HepG2 (cell line): ENCODE results near the gene PHF10. TPM values are rescaled to one million over a fixed set of nuclear protein-coding genes. Genes with fewer than 3 reads are reported as not detected.
A peak's percentile ranks its signal among the peaks of the same experiment; 100 is the strongest.

ENCODE experiments used
- ATAC-seq: fragments of 200-7000 bp; cut with Tn5 transposase; 3 replicates; pipeline ENCODE4 v1.9.1; 2020; ENCODE audit warnings: mild to moderate bottlenecking, moderate library complexity
- BruUV-seq: library from RNA; stranded (reverse); fragments of 400-500 nt; replicated peaks from 2 replicates; lab custom pipeline; 2021; lab: Mats Ljungman, UMichigan
- CTCF ChIA-PET: fragments of 300-600 bp; formaldehyde crosslinking; extraction: SDS; loops from one replicate; lab custom pipeline; 2021; ENCODE audit warnings: low total read pairs, inconsistent platforms, low intra/inter-chr PET ratio; lab: Yijun Ruan, JAX
- POLR2A ChIA-PET: fragments of 350-600 bp; sonication (Branson Sonifier 250); formaldehyde crosslinking; loops from one replicate; lab custom pipeline; 2020; ENCODE audit warnings: antibody characterized with exemption, inconsistent platforms; lab: Yijun Ruan, JAX
- DNase-seq: peaks from one replicate; pipeline ENCODE4 v3.0.0-alpha.2; 2015; ENCODE audit warnings: low spot score
- FAIRE-seq: peaks from 3 replicates; lab custom pipeline; 2011; peaks lifted over from hg19 to GRCh38; lab: Jason Lieb, UNC
- H2AFZ ChIP-seq: one replicate; pipeline ENCODE4 v1.6.1; 2011; ENCODE audit warnings: low read length, inconsistent platforms
- H3K27ac ChIP-seq: fragments of 300-600 bp; 3 replicates; pipeline ENCODE4 v1.8.0; 2011; ENCODE audit warnings: mixed run types, mild to moderate bottlenecking, mixed read lengths, low read length, inconsistent platforms; ENCODE audit not compliant: insufficient read depth; ENCODE audit errors: extremely low read length
- H3K27me3 ChIP-seq, 2 experiments: fragments of 200-600 bp in 1 of 2; 2 replicates in 1 of 2; 3 replicates in 1 of 2; pipeline versions ENCODE4 v1.6.0 to v1.8.0; 2011; ENCODE audit warnings: low read length in 2 of 2, mild to moderate bottlenecking in 2 of 2, moderate library complexity in 2 of 2, inconsistent platforms in 1 of 2; ENCODE audit not compliant: insufficient read depth in 2 of 2, control insufficient read depth in 1 of 2
- H3K36me3 ChIP-seq, 2 experiments: fragments of 200-600 bp in 1 of 2; replicated peaks in 1 of 2; 2 replicates in 1 of 2; 3 replicates in 1 of 2; pipeline versions ENCODE4 v1.5.1 to v1.8.0; 2011; ENCODE audit warnings: low read length in 2 of 2, inconsistent platforms in 1 of 2; ENCODE audit not compliant: insufficient read depth in 2 of 2, control insufficient read depth in 1 of 2
- H3K4me1 ChIP-seq: 2 replicates; pipeline ENCODE4 v1.5.1; 2012; ENCODE audit warnings: low read length, inconsistent platforms; ENCODE audit not compliant: insufficient read depth
- H3K4me2 ChIP-seq: 2 replicates; pipeline ENCODE4 v1.6.0; 2011; ENCODE audit warnings: low read depth, low read length, inconsistent platforms
- H3K4me3 ChIP-seq, 3 experiments: fragments of 200-600 bp in 1 of 3; sonication (generic), shearing (Covaris generic) in 1 of 3; replicated peaks in 1 of 3; 2 replicates each; pipeline ENCODE4 v1.5.1; 2011 to 2016; ENCODE audit warnings: low read length in 3 of 3, inconsistent platforms in 2 of 3, low read depth in 2 of 3, mild to moderate bottlenecking in 2 of 3, control low read depth in 1 of 3, mixed read lengths in 1 of 3; ENCODE audit not compliant: insufficient read depth in 1 of 3
- H3K79me2 ChIP-seq: one replicate; pipeline ENCODE4 v1.6.1; 2011; ENCODE audit warnings: low read length, inconsistent platforms; ENCODE audit not compliant: insufficient read depth
- H3K9ac ChIP-seq: 2 replicates; pipeline ENCODE4 v1.6.0; 2011; ENCODE audit warnings: mild to moderate bottlenecking, low read depth, low read length, inconsistent platforms; ENCODE audit not compliant: insufficient read depth
- H3K9me3 ChIP-seq: 2 replicates; pipeline ENCODE4 v1.5.1; 2012; ENCODE audit warnings: mild to moderate bottlenecking, low read length
- H4K20me1 ChIP-seq: 2 replicates; pipeline ENCODE4 v1.6.0; 2011; ENCODE audit warnings: inconsistent platforms, mild to moderate bottlenecking, low read length, moderate library complexity; ENCODE audit not compliant: insufficient read depth
- AHR ChIP-seq: IDR thresholded peaks from 2 replicates; pipeline ENCODE4 v1.6.1; 2018; ENCODE audit warnings: missing genetic modification reagents, missing compliant biosample characterization
- DNMT1 ChIP-seq: sonication (generic); formaldehyde crosslinking; IDR thresholded peaks from 2 replicates; pipeline ENCODE4 v1.5.1; 2020; ENCODE audit warnings: mild to moderate bottlenecking, missing genetic modification reagents
- E2F5 ChIP-seq: sonication (generic); formaldehyde crosslinking; conservative IDR thresholded peaks from 2 replicates; pipeline ENCODE4 v1.4.0; 2020; ENCODE audit warnings: missing genetic modification reagents
- FOXK2 ChIP-seq: fragments of 450-650 bp; IDR thresholded peaks from 2 replicates; pipeline ENCODE4 v1.6.1; 2016
- HOXA9 ChIP-seq: sonication (generic); formaldehyde crosslinking; IDR thresholded peaks from 2 replicates; pipeline ENCODE4 v1.8.1; 2022; ENCODE audit warnings: missing genetic modification reagents, mild to moderate bottlenecking, moderate library complexity, borderline replicate concordance
- KLF11 ChIP-seq: IDR thresholded peaks from 2 replicates; pipeline ENCODE4 v1.6.1; 2016; ENCODE audit warnings: missing compliant biosample characterization
- KLF15 ChIP-seq: sonication (generic); formaldehyde crosslinking; IDR thresholded peaks from 2 replicates; pipeline ENCODE4 v1.8.1; 2023; ENCODE audit warnings: borderline replicate concordance, mild to moderate bottlenecking, inconsistent platforms, missing genetic modification reagents, mixed read lengths
- NCOR1 ChIP-seq: fragments of 200-600 bp; sonication (generic); IDR thresholded peaks from 2 replicates; pipeline ENCODE4 v1.7.0; 2017; ENCODE audit warnings: antibody characterized with exemption, low read length, borderline replicate concordance
- PRDM15 ChIP-seq: sonication (generic); formaldehyde crosslinking; IDR thresholded peaks from 2 replicates; pipeline ENCODE4 v1.4.0; 2020; ENCODE audit warnings: missing genetic modification reagents
- PRMT3 ChIP-seq: sonication (generic); formaldehyde crosslinking; IDR thresholded peaks from 2 replicates; pipeline ENCODE4 v1.8.1; 2022; ENCODE audit warnings: low read depth, mild to moderate bottlenecking, moderate library complexity, missing genetic modification reagents, borderline replicate concordance
- RORA ChIP-seq: sonication (generic); formaldehyde crosslinking; IDR thresholded peaks from 2 replicates; pipeline ENCODE4 v1.5.0; 2020; ENCODE audit warnings: mild to moderate bottlenecking, missing genetic modification reagents, moderate library complexity
- SAFB2 ChIP-seq: sonication (generic); formaldehyde crosslinking; IDR thresholded peaks from 2 replicates; pipeline ENCODE4 v1.5.1; 2020; ENCODE audit warnings: missing genetic modification reagents, low read depth, mild to moderate bottlenecking, borderline replicate concordance
- SOX6 ChIP-seq, 2 experiments: fragments of 450-650 bp in 1 of 2; sonication (generic) in 1 of 2; formaldehyde crosslinking in 1 of 2; IDR thresholded peaks; 2 replicates each; pipeline versions ENCODE4 v1.4.0 to v1.6.1; 2017 to 2020; ENCODE audit warnings: antibody characterized with exemption in 1 of 2, mild to moderate bottlenecking in 1 of 2, missing genetic modification reagents in 1 of 2
- TCF7 ChIP-seq: sonication (generic); IDR thresholded peaks from 2 replicates; pipeline ENCODE4 v1.6.1; 2016; ENCODE audit warnings: antibody characterized with exemption, low read depth
- ZNF33A ChIP-seq: sonication (generic); formaldehyde crosslinking; IDR thresholded peaks from 2 replicates; pipeline ENCODE4 v1.5.1; 2020; ENCODE audit warnings: missing genetic modification reagents, mild to moderate bottlenecking, moderate library complexity, borderline replicate concordance
- ZNF432 ChIP-seq: sonication (generic); formaldehyde crosslinking; IDR thresholded peaks from 2 replicates; pipeline ENCODE4 v1.5.0; 2020; ENCODE audit warnings: missing genetic modification reagents, mild to moderate bottlenecking, borderline replicate concordance
- ZNF468 ChIP-seq: sonication (generic); formaldehyde crosslinking; IDR thresholded peaks from 2 replicates; pipeline ENCODE4 v1.8.0; 2022; ENCODE audit warnings: mild to moderate bottlenecking, moderate library complexity, missing genetic modification reagents
- ZNF569 ChIP-seq: sonication (generic); formaldehyde crosslinking; IDR thresholded peaks from 2 replicates; pipeline ENCODE4 v1.5.0; 2020; ENCODE audit warnings: mild to moderate bottlenecking, missing genetic modification reagents, moderate library complexity, borderline replicate concordance
- ZNF577 ChIP-seq: sonication (generic); formaldehyde crosslinking; IDR thresholded peaks from 2 replicates; pipeline ENCODE4 v1.4.0; 2020; ENCODE audit warnings: mild to moderate bottlenecking, low read depth, missing genetic modification reagents, borderline replicate concordance
- WGBS: methylation state at CpG from one replicate; pipeline ENCODE4 v1.1.6; 2017; ENCODE audit warnings: low lambda C conversion rate; 5-methylcytosine and 5-hydroxymethylcytosine counted together
- in situ Hi-C: cut with HindIII; loops from 2 replicates; pipeline ENCODE4 v1.10.0; 2017; ENCODE audit warnings: low pct_unique_long_range_greater_than_20kb; ENCODE audit not compliant: extremely low pct_ligation_motif_present
- intact Hi-C: fragments of 100-400 bp; cut with micrococcal nuclease; formaldehyde crosslinking; loops from one replicate; pipeline ENCODE4 v1.10.0; 2022; ENCODE audit not compliant: unreplicated experiment
- polyA plus RNA-seq, 8 experiments: library from polyadenylated mRNA; depleted of rRNA in 3 of 8; stranded (reverse) in 7 of 8; unstranded in 1 of 8; fragments of >200 nt; fragmentation: Illumina TruSeq in 4 of 8; extraction: Trizol in 4 of 8; gene quantifications; 2 replicates each; pipeline versions ENCODE4 v1.2.1 to v1.2.3, GENCODE V29; 2011 to 2016; ENCODE audit warnings: low read depth in 4 of 8, missing spikeins in 1 of 8, mixed read lengths in 1 of 8; ENCODE audit not compliant: insufficient read depth in 1 of 8
- total RNA-seq, 5 experiments: library from RNA; depleted of rRNA; stranded (reverse); fragments of >200 nt; fragmentation: Illumina TruSeq; extraction: Trizol; gene quantifications; 2 replicates each; pipeline ENCODE4 v1.2.3, GENCODE V29; 2016; ENCODE audit warnings: low read depth in 1 of 5

Gene PHF10
- total and polyA plus RNA-seq, 2 of the 13 experiments (the other 11 are each of a cell fraction or from before 2014, with no cell fraction given) = 42.1 to 84.1 TPM

- 69% methylated on average over 6 of the region's 9 CpGs for WGBS
Measured at GRCh38 chr6:169738204-169738975, 14.1 kb upstream of the PHF10 start.

More at GRCh38 chr6:169738204-169738975, 14.1 kb upstream of the PHF10 start:
- in situ Hi-C loops (no loop called here), intact Hi-C loops (no loop called here)
- FAIRE-seq (no peak), DNase-seq (no peak), ATAC-seq (peak; percentile 30; the same call in 1 of the 3 replicates)
- Histone ChIP-seq H4K20me1 (no peaks in the 10 kb centered on the region), H3K9ac (no peak overlapping the region), H3K4me3 (no peak overlapping the region), H3K4me2 (no peak overlapping the region), H3K27me3 (peaks cover 0 to 2% of the 10 kb centered on the region in 2 experiments; a peak in 2 of 5 replicates), H3K4me1 (no peaks in the 10 kb centered on the region), H2AFZ (no peak overlapping the region), H3K27ac (no peak overlapping the region), H3K79me2 (no peaks in the 10 kb centered on the region), H3K36me3 (no peaks in the 10 kb centered on the region)
- CTCF ChIA-PET = no interaction called here
- no TSS peak for BruUV-seq
- TF ChIP-seq KLF11 (CRISPR knock-in tag) (no peak), ZNF432 (CRISPR knock-in tag) (no peak), KLF15 (no peak), AHR (CRISPR knock-in tag) (no peak), E2F5 (CRISPR knock-in tag) (no peak), DNMT1 (CRISPR knock-in tag) (no peak), ZNF569 (no peak), ZNF468 (CRISPR knock-in tag) (no peak), ZNF577 (no peak), PRDM15 (CRISPR knock-in tag) (no peak), FOXK2 (no peak), RORA (CRISPR knock-in tag) (no peak), PRMT3 (CRISPR knock-in tag) (no peak), NCOR1 (no peak), SOX6 (IDR thresholded peaks at IDR 0.05) (no peak), SOX6 (CRISPR knock-in tag; IDR thresholded peaks at IDR 0.05) (no peak), HOXA9 (CRISPR knock-in tag) (no peak), SAFB2 (CRISPR knock-in tag) (no peak), ZNF33A (CRISPR knock-in tag) (no peak), TCF7 (no peak)
- TF ChIP-seq, all 625 proteins: peak for 0
- H3K9me3 ChIP-seq = no peaks in the 10 kb centered on the region
- POLR2A ChIA-PET = interaction anchor here (1.4 kb wide), 1 partner anchor 14 kb away, joined by 3 read pairs; the partner anchor contains the start of gene PHF10
